K562 (cell line): ENCODE results near the gene GFI1B. TPM values are rescaled to one million over a fixed set of nuclear protein-coding genes. Genes with fewer than 3 reads are reported as not detected.

Source experiments
- ARID3B ChIP-seq: fragments of 250-450 bp; sonication (Bioruptor Pico); IDR thresholded peaks from 2 replicates; pipeline ENCODE4 v1.4.0; 2020; ENCODE audit warnings: borderline replicate concordance
- ATF6 ChIP-seq: sonication (generic); formaldehyde crosslinking; IDR thresholded peaks from 2 replicates; pipeline ENCODE4 v1.4.0; 2020; ENCODE audit warnings: mild to moderate bottlenecking, missing genetic modification reagents
- CBX1 ChIP-seq: sonication (generic); IDR thresholded peaks from 2 replicates; pipeline ENCODE4 v1.6.1; 2016; ENCODE audit warnings: antibody characterized with exemption, low read depth, mild to moderate bottlenecking
- CBX5 ChIP-seq: IDR thresholded peaks from 2 replicates; pipeline ENCODE4 v1.6.1; 2014; ENCODE audit warnings: low read depth, borderline replicate concordance
- CEBPB ChIP-seq: fragments of 450-650 bp; IDR thresholded peaks from 2 replicates; pipeline ENCODE4 v1.6.1; 2016; ENCODE audit warnings: missing genetic modification characterization, missing compliant biosample characterization
- CGGBP1 ChIP-seq: fragments of 250-450 bp; sonication (Bioruptor Pico); IDR thresholded peaks from 2 replicates; pipeline ENCODE4 v1.9.0; 2021; ENCODE audit warnings: mild to moderate bottlenecking
- FOS ChIP-seq: IDR thresholded peaks from 3 replicates; pipeline ENCODE4 v1.6.1; 2011; ENCODE audit not compliant: insufficient read length; ENCODE audit errors: extremely low read depth
- GABPB1 ChIP-seq: sonication (generic); formaldehyde crosslinking; IDR thresholded peaks from 2 replicates; pipeline ENCODE4 v1.8.0; 2022; ENCODE audit warnings: mild to moderate bottlenecking, missing genetic modification reagents
- GTF2B ChIP-seq: IDR thresholded peaks from 2 replicates; pipeline ENCODE4 v1.6.1; 2011; ENCODE audit not compliant: insufficient read length; ENCODE audit errors: extremely low read depth
- KLF6 ChIP-seq: fragments of 250-450 bp; sonication (Bioruptor Pico); IDR thresholded peaks from 2 replicates; pipeline ENCODE4 v1.4.0; 2020; ENCODE audit warnings: mild to moderate bottlenecking, moderate library complexity, borderline replicate concordance
- LARP7 ChIP-seq: fragments of 450-650 bp; IDR thresholded peaks from 2 replicates; pipeline ENCODE4 v1.6.1; 2016
- NFYB ChIP-seq: IDR thresholded peaks from 2 replicates; pipeline ENCODE4 v1.6.1; 2011; ENCODE audit warnings: mild to moderate bottlenecking, moderate library complexity; ENCODE audit not compliant: insufficient read length; ENCODE audit errors: extremely low read depth
- PURB ChIP-seq: sonication (generic); formaldehyde crosslinking; IDR thresholded peaks from 2 replicates; pipeline ENCODE4 v1.9.0; 2021; ENCODE audit warnings: low read depth, mild to moderate bottlenecking, missing genetic modification reagents
- RB1 ChIP-seq: fragments of 450-650 bp; IDR thresholded peaks from 2 replicates; pipeline ENCODE4 v1.6.1; 2017; ENCODE audit warnings: low read depth, mild to moderate bottlenecking
- STAT5A ChIP-seq: IDR thresholded peaks from 2 replicates; pipeline ENCODE4 v1.6.1; 2012; ENCODE audit warnings: low read length, inconsistent platforms, borderline replicate concordance
- THRA ChIP-seq: fragments of 450-650 bp; IDR thresholded peaks from 2 replicates; pipeline ENCODE4 v1.6.1; 2017; ENCODE audit warnings: mild to moderate bottlenecking, moderate library complexity
- U2AF1 ChIP-seq: fragments of 200-400 bp; formaldehyde crosslinking; optimal IDR thresholded peaks from 2 replicates; pipeline ENCODE3; 2017; ENCODE audit warnings: mild to moderate bottlenecking, low read depth, low read length, moderate library complexity
- ZKSCAN1 ChIP-seq: fragments of 150-350 bp; IDR thresholded peaks from 2 replicates; pipeline ENCODE4 v1.6.1; 2016; ENCODE audit warnings: low read depth, low read length
- ZNF12 ChIP-seq: sonication (generic); formaldehyde crosslinking; IDR thresholded peaks from 2 replicates; pipeline ENCODE4 v1.4.0; 2020; ENCODE audit warnings: mild to moderate bottlenecking, missing genetic modification reagents
- ZNF121 ChIP-seq: sonication (generic); formaldehyde crosslinking; conservative IDR thresholded peaks from 2 replicates; pipeline ENCODE4 v1.8.0; 2022; ENCODE audit warnings: missing genetic modification reagents
- ZNF280B ChIP-seq: fragments of 250-450 bp; sonication (Bioruptor Pico); IDR thresholded peaks from 2 replicates; pipeline ENCODE4 v1.5.1; 2021; ENCODE audit warnings: mild to moderate bottlenecking
- ZNF324 ChIP-seq: fragments of 250-450 bp; sonication (Bioruptor Pico); IDR thresholded peaks from 2 replicates; pipeline ENCODE4 v1.4.0; 2020; ENCODE audit warnings: mild to moderate bottlenecking
- polyA plus RNA-seq, 8 experiments: library from polyadenylated mRNA; depleted of rRNA in 4 of 8; stranded (reverse) in 5 of 8; unstranded in 3 of 8; fragments of >200 nt; fragmentation: Nextera tagmentation in 2 of 8; fragmentation: Illumina TruSeq in 1 of 8; extraction: Ambion mirVana in 2 of 8; extraction: Trizol in 1 of 8; gene quantifications; 2 replicates each; pipeline versions ENCODE4 v1.2.1 to v1.2.3, GENCODE V29; 2011 to 2014; ENCODE audit warnings: inconsistent platforms in 1 of 8, missing spikeins in 1 of 8
- total RNA-seq, 7 experiments: library from RNA; depleted of rRNA in 6 of 7; stranded (reverse); fragments of >200 nt in 6 of 7; fragmentation: Illumina TruSeq in 2 of 7; extraction: Trizol in 2 of 7; gene quantifications; 2 replicates each; pipeline versions ENCODE4 v1.2.1 to v1.2.3, GENCODE V29; 2011 to 2021; ENCODE audit warnings: low replicate concordance in 1 of 7

Gene GFI1B
- total and polyA plus RNA-seq, 9 of the 15 experiments (the other 6 are each of a cell fraction or from before 2014, with no cell fraction given), result 8.0 to 75.7 (median 34.5) TPM

GRCh38 chr9:133030317-133031129 is 52.0 kb downstream of the GFI1B start, which contains the start of gene GTF3C5 (continued):
- 0 out of 2 replicates have a peak, but pooled peaks have one; percentile 59 for TF ChIP-seq ZNF12 (CRISPR knock-in tag)
- peak; percentile 88; the same call in 1 of the 2 replicates for TF ChIP-seq ATF6 (CRISPR knock-in tag)
- no peak for TF ChIP-seq CEBPB (tag)
- TF ChIP-seq RB1, result peak; percentile 99
- TF ChIP-seq THRA, result no peak
- TF ChIP-seq GTF2B, result no peak
- TF ChIP-seq KLF6 (CRISPR knock-in tag), result no peak
- TF ChIP-seq FOS, result peak; percentile 93
- peak; percentile 96 for TF ChIP-seq NFYB
- no peak for TF ChIP-seq CBX5
- no peak for TF ChIP-seq STAT5A
- TF ChIP-seq LARP7, result no peak
- TF ChIP-seq CBX1, result peak; percentile 94
- no peak for TF ChIP-seq ZNF324
- no peak for TF ChIP-seq ARID3B (CRISPR knock-in tag)
- TF ChIP-seq ZNF280B (CRISPR knock-in tag), result no peak
- TF ChIP-seq U2AF1, result no peak
- peak; percentile 94 for TF ChIP-seq GABPB1 (CRISPR knock-in tag)
- peak; percentile 82 for TF ChIP-seq ZKSCAN1
- no peak for TF ChIP-seq ZNF121
- peak; percentile 81 for TF ChIP-seq CGGBP1
- no peak for TF ChIP-seq PURB
